GM23248 (cell line): Measurements from ENCODE around the gene GABRB3. TPM values are rescaled to one million over a fixed set of nuclear protein-coding genes. Genes with fewer than 3 reads are reported as not detected.

ENCODE experiments used
- DNase-seq: peaks from one replicate; pipeline ENCODE4 v3.0.0-alpha.2; 2015
- H2AFZ ChIP-seq: fragments of 200-600 bp; sonication (generic); 2 replicates; pipeline ENCODE4 v1.6.1; 2016; ENCODE audit warnings: antibody characterized with exemption
- H3F3A ChIP-seq: fragments of 200-600 bp; sonication (generic); 2 replicates; pipeline ENCODE4 v1.6.1; 2016; ENCODE audit warnings: mild to moderate bottlenecking, antibody characterized with exemption, mixed run types; ENCODE audit not compliant: insufficient read depth
- H3K27ac ChIP-seq: fragments of 200-600 bp; sonication (generic); 2 replicates; pipeline ENCODE4 v1.5.1; 2016; ENCODE audit warnings: mild to moderate bottlenecking
- H3K27me3 ChIP-seq: fragments of 200-600 bp; sonication (generic); replicated peaks from 2 replicates; pipeline ENCODE4 v1.6.1; 2016; ENCODE audit warnings: mild to moderate bottlenecking; ENCODE audit not compliant: insufficient read depth
- H3K36me3 ChIP-seq: fragments of 200-600 bp; sonication (generic); 2 replicates; pipeline ENCODE4 v1.6.1; 2016; ENCODE audit warnings: low read depth, mild to moderate bottlenecking
- H3K4me1 ChIP-seq: fragments of 200-600 bp; sonication (generic); 2 replicates; pipeline ENCODE4 v1.6.1; 2016; ENCODE audit warnings: mild to moderate bottlenecking; ENCODE audit not compliant: insufficient read depth
- H3K4me2 ChIP-seq: fragments of 200-600 bp; sonication (generic); one replicate; pipeline ENCODE4 v1.6.1; 2016; ENCODE audit warnings: mild to moderate bottlenecking; ENCODE audit not compliant: unreplicated experiment
- H3K4me3 ChIP-seq: fragments of 200-600 bp; sonication (generic); 2 replicates; pipeline ENCODE4 v1.5.1; 2016; ENCODE audit warnings: mild to moderate bottlenecking
- H3K79me2 ChIP-seq: fragments of 200-600 bp; sonication (generic); 2 replicates; pipeline ENCODE4 v1.6.1; 2016; ENCODE audit warnings: mild to moderate bottlenecking; ENCODE audit not compliant: insufficient read depth
- H3K9ac ChIP-seq: fragments of 200-600 bp; sonication (generic); 2 replicates; pipeline ENCODE4 v1.6.1; 2016; ENCODE audit warnings: mild to moderate bottlenecking
- H3K9me2 ChIP-seq: fragments of 200-600 bp; sonication (generic); 2 replicates; pipeline ENCODE4 v1.6.1; 2016; ENCODE audit warnings: mixed run types, mild to moderate bottlenecking, moderate library complexity; ENCODE audit not compliant: insufficient read depth
- H3K9me3 ChIP-seq: fragments of 200-600 bp; sonication (generic); one replicate; pipeline ENCODE4 v1.6.1; 2017; ENCODE audit warnings: low read depth
- H4K20me1 ChIP-seq: fragments of 200-600 bp; sonication (generic); 2 replicates; pipeline ENCODE4 v1.6.0; 2016; ENCODE audit not compliant: insufficient read depth
- EZH2 ChIP-seq: fragments of 200-600 bp; sonication (generic); IDR thresholded peaks from 2 replicates; pipeline ENCODE4 v1.6.1; 2018; ENCODE audit warnings: antibody characterized with exemption, mild to moderate bottlenecking; ENCODE audit not compliant: insufficient read depth, poor library complexity, severe bottlenecking
- EZH2phosphoT487 ChIP-seq: fragments of 200-600 bp; sonication (generic); IDR thresholded peaks from 2 replicates; pipeline ENCODE4 v1.6.1; 2018; ENCODE audit warnings: antibody characterized with exemption, moderate library complexity, mild to moderate bottlenecking, low read depth; ENCODE audit not compliant: insufficient read depth
- WGBS, 2 experiments: methylation state at CpG; one replicate each; pipeline ENCODE4 v1.1.6; 2015 to 2017; ENCODE audit warnings: low lambda C conversion rate in 2 of 2, low coverage in 1 of 2; ENCODE audit errors: missing lambda C conversion rate in 2 of 2; 5-methylcytosine and 5-hydroxymethylcytosine counted together
- in situ Hi-C: fragments of 300-500 bp; cut with MboI; formaldehyde crosslinking; loops from 2 replicates; pipeline ENCODE4 v1.15.0; 2020
- polyA plus RNA-seq: library from polyadenylated mRNA; unstranded; fragments of >200 nt; fragmentation: Nextera tagmentation; extraction: Ambion mirVana; gene quantifications from 2 replicates; pipeline ENCODE4 v1.2.1, GENCODE V29; 2016
- total RNA-seq: library from RNA; depleted of rRNA; stranded (reverse); fragments of >200 nt; shearing (Covaris generic); gene quantifications from 2 replicates; pipeline ENCODE4 v1.2.3, GENCODE V29; 2014

The GABRB3 gene
- total and polyA plus RNA-seq, 2 experiments from 2014 or later, result 0.15 TPM; not detected in 1

GRCh38 chr15:26679927-26680326, 92.9 kb downstream of the GABRB3 start:
- no peaks in the 10 kb centered on the region for H3F3A ChIP-seq
- H3K9me2 ChIP-seq, result no peaks in the 10 kb centered on the region
- WGBS, 2 experiments, result 15 to 17% methylated on average over 3 of the region's 3 CpGs
- in situ Hi-C loops, result no loop called here
- no peak overlapping the region for H3K9ac ChIP-seq
- H3K9me3 ChIP-seq, result no peaks in the 10 kb centered on the region
- H3K27ac ChIP-seq, result no peak overlapping the region
- no peaks in the 10 kb centered on the region for H3K36me3 ChIP-seq
- H3K4me2 ChIP-seq, result no peak overlapping the region
- no peak for TF ChIP-seq EZH2phosphoT487
- TF ChIP-seq EZH2, result no peak
- no peak for DNase-seq
- no peak overlapping the region for H2AFZ ChIP-seq
- H3K79me2 ChIP-seq, result no peaks in the 10 kb centered on the region
- no peaks in the 10 kb centered on the region for H3K27me3 ChIP-seq
- H3K4me3 ChIP-seq, result no peak overlapping the region
- no peaks in the 10 kb centered on the region for H4K20me1 ChIP-seq
- no peaks in the 10 kb centered on the region for H3K4me1 ChIP-seq

DNA sequence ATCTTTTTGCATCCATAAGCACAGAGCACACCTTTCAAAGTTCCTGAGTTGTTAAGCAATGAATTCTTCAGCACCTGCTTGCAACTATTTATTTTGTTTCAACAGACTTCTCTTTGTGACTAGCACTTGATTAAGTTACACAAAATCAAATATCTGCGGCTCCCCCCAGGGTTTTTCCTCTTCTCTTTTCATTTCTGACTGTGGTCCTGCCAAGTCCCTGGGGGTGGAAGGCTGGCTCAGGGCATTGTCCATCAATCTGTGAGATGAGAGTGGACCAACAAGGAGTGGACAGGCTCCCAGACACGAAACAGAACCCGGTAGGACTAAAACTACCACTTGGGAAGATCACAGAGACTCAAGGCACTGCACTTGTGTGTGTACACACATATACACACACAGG, 96.8 kb downstream of the GABRB3 start:
- H3K4me1 ChIP-seq, result no peaks in the 10 kb centered on the region
- no peaks in the 10 kb centered on the region for H3K27me3 ChIP-seq
- no peaks in the 10 kb centered on the region for H3K36me3 ChIP-seq
- H4K20me1 ChIP-seq, result no peaks in the 10 kb centered on the region
- no peak for DNase-seq
- H3K9me3 ChIP-seq, result no peaks in the 10 kb centered on the region
- no peak overlapping the region for H3K4me2 ChIP-seq
- H3K9me2 ChIP-seq, result no peaks in the 10 kb centered on the region
- TF ChIP-seq EZH2phosphoT487 (no peak), EZH2 (no peak)
- no peaks in the 10 kb centered on the region for H3K79me2 ChIP-seq
- H3K4me3 ChIP-seq, result no peak overlapping the region
- no peaks in the 10 kb centered on the region for H3F3A ChIP-seq
- H3K27ac ChIP-seq, result no peak overlapping the region
- in situ Hi-C loops, result no loop called here
- H3K9ac ChIP-seq, result no peak overlapping the region
- no peak overlapping the region for H2AFZ ChIP-seq
- WGBS, 2 experiments, result 17 to 18% methylated on average over 3 of the region's 3 CpGs

DNA sequence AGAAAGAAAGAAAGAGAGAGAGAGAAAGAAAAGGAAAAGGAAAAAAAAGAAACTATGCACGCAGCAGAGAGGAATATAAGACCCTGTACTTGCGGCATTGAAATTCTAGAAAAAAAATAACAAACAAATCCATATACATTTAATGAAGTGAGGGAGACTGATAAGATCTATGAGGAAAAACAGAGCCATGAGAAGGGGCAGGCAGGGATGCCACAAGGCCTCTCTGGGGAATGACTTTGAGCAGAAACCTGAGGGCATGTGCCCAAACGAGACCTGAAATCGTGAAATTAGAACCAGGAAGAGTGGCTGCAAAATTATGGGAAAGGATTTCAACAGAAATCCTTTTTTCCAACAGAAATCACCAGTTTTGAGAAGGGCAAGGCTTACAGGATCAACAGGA, 98.4 kb downstream of the GABRB3 start:
- no peak for DNase-seq
- Histone ChIP-seq H3K4me2 (no peak overlapping the region), H3K4me1 (no peaks in the 10 kb centered on the region), H3K79me2 (no peaks in the 10 kb centered on the region), H4K20me1 (no peaks in the 10 kb centered on the region), H3K9ac (no peak overlapping the region), H3K9me3 (no peaks in the 10 kb centered on the region), H3K27me3 (no peaks in the 10 kb centered on the region), H2AFZ (no peak overlapping the region), H3F3A (no peaks in the 10 kb centered on the region), H3K4me3 (no peak overlapping the region), H3K9me2 (no peaks in the 10 kb centered on the region), H3K27ac (no peak overlapping the region), H3K36me3 (no peaks in the 10 kb centered on the region)
- 22 to 47% methylated on average over 4 of the region's 4 CpGs for WGBS, 2 experiments
- no peak for TF ChIP-seq EZH2phosphoT487
- in situ Hi-C loops, result no loop called here

- no peaks in the 10 kb centered on the region for H3K4me1 ChIP-seq
- H3K36me3 ChIP-seq, result no peaks in the 10 kb centered on the region
- no peaks in the 10 kb centered on the region for H3K9me2 ChIP-seq
- H3F3A ChIP-seq, result no peaks in the 10 kb centered on the region
- H3K4me3 ChIP-seq, result no peak overlapping the region
- H3K9ac ChIP-seq, result no peak overlapping the region
- H3K27me3 ChIP-seq, result no peaks in the 10 kb centered on the region
- WGBS, 2 experiments, result 12 to 15% methylated on average over 5 of the region's 5 CpGs
- TF ChIP-seq EZH2, result no peak
- no peak for TF ChIP-seq EZH2phosphoT487
- no peak overlapping the region for H3K4me2 ChIP-seq
- no peak overlapping the region for H3K27ac ChIP-seq
- no peak overlapping the region for H2AFZ ChIP-seq
- DNase-seq, result no peak
- H3K79me2 ChIP-seq, result no peaks in the 10 kb centered on the region
- no peaks in the 10 kb centered on the region for H3K9me3 ChIP-seq
- in situ Hi-C loops, result no loop called here
- H4K20me1 ChIP-seq, result no peaks in the 10 kb centered on the region
These were observed 99.4 kb downstream of the GABRB3 start for GRCh38 chr15:26673445-26673844.

GRCh38 chr15:26670116-26670515, 102.8 kb downstream of the GABRB3 start:
- Histone ChIP-seq H3K4me2 (no peak overlapping the region), H2AFZ (no peak overlapping the region), H3K9me3 (no peaks in the 10 kb centered on the region), H3F3A (no peaks in the 10 kb centered on the region), H3K9me2 (no peaks in the 10 kb centered on the region), H3K36me3 (no peaks in the 10 kb centered on the region), H3K27me3 (no peaks in the 10 kb centered on the region), H3K9ac (no peak overlapping the region), H3K4me3 (no peak overlapping the region), H3K79me2 (no peaks in the 10 kb centered on the region), H4K20me1 (no peaks in the 10 kb centered on the region), H3K4me1 (no peaks in the 10 kb centered on the region), H3K27ac (no peak overlapping the region)
- in situ Hi-C loops, result no loop called here
- WGBS, 2 experiments, result 45 to 56% methylated on average over 14 to 32 of the region's 32 CpGs
- TF ChIP-seq EZH2, result no peak
- no peak for TF ChIP-seq EZH2phosphoT487
- DNase-seq, result no peak
